Esophagus squamous epithelium (tissue), 4 donors: ENCODE measurements around the gene KLHL8.

Source experiments
- POLR2A ChIP-seq, 4 donors: fragments of 450-650 bp; IDR thresholded peaks; one replicate each; pipeline ENCODE4 v1.6.1; 2017; ENCODE audit warnings: antibody characterized with exemption in 4 of 4, mild to moderate bottlenecking in 4 of 4, moderate library complexity in 3 of 4
- TF ChIP-seq, protein P1 (sequence below), 6 experiments: fragments of 450-650 bp in 4 of 6; fragments of 200-600 bp in 2 of 6; sonication (generic) in 2 of 6; IDR thresholded peaks; one replicate each; pipeline ENCODE4 v1.5.1; 2016 to 2019; ENCODE audit warnings: antibody characterized with exemption in 6 of 6, mild to moderate bottlenecking in 4 of 6, moderate library complexity in 4 of 6

DNA sequence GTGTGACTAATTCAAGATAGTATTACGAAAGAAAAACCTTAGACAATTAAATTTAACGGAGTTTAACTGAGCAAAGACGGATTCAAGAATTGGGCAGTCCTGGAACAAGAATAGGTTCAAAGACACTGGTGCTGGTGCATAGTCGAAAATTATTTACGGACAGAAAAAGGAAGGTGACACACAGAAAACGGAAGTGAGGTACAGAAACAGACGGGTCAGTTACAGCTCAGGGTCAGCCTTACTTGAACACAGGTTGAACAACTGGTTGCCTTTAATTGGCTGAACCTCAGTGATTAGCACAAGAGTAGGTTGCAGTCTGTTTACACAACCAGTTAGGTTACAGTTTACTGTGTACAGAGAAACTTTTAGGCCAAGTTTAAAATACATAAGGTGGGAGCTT, 31.5 kb downstream of the KLHL8 start:
- no peak for TF ChIP-seq POLR2A (IDR thresholded peaks at IDR 0.05)
- TF ChIP-seq, protein P1, sequence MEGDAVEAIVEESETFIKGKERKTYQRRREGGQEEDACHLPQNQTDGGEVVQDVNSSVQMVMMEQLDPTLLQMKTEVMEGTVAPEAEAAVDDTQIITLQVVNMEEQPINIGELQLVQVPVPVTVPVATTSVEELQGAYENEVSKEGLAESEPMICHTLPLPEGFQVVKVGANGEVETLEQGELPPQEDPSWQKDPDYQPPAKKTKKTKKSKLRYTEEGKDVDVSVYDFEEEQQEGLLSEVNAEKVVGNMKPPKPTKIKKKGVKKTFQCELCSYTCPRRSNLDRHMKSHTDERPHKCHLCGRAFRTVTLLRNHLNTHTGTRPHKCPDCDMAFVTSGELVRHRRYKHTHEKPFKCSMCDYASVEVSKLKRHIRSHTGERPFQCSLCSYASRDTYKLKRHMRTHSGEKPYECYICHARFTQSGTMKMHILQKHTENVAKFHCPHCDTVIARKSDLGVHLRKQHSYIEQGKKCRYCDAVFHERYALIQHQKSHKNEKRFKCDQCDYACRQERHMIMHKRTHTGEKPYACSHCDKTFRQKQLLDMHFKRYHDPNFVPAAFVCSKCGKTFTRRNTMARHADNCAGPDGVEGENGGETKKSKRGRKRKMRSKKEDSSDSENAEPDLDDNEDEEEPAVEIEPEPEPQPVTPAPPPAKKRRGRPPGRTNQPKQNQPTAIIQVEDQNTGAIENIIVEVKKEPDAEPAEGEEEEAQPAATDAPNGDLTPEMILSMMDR (IDR thresholded peaks at IDR 0.05) = no peak
